WI38 (cell line): ENCODE measurements around the gene PFKFB4.

Source experiments
- H3K4me3 ChIP-seq: 2 replicates; pipeline ENCODE4 v1.5.1; 2011; ENCODE audit warnings: low read depth, mild to moderate bottlenecking, control low read depth, low read length
- CTCF ChIP-seq: IDR thresholded peaks from 2 replicates; pipeline ENCODE4 v1.5.1; 2012; ENCODE audit warnings: low read depth, mild to moderate bottlenecking, control low read depth, low read length

PFKFB4 gene

GRCh38 chr3:48569400-48569799, 12.8 kb upstream of the PFKFB4 start:
- no peak for TF ChIP-seq CTCF
- no peak overlapping the region for H3K4me3 ChIP-seq

GRCh38 chr3:48568476-48568875, 11.9 kb upstream of the PFKFB4 start:
- TF ChIP-seq CTCF, result no peak
- H3K4me3 ChIP-seq, result no peak overlapping the region

- no peak for TF ChIP-seq CTCF
- H3K4me3 ChIP-seq, result no peak overlapping the region
These were observed 10.9 kb upstream of the PFKFB4 start for GRCh38 chr3:48567500-48567899.

- no peak overlapping the region for H3K4me3 ChIP-seq
- TF ChIP-seq CTCF, result no peak
These were observed 10.5 kb upstream of the PFKFB4 start for GRCh38 chr3:48567090-48567489.

- TF ChIP-seq CTCF, result no peak
- H3K4me3 ChIP-seq, result no peak overlapping the region
These were observed 9.8 kb upstream of the PFKFB4 start for GRCh38 chr3:48566401-48566760.

- TF ChIP-seq CTCF, result no peak
- H3K4me3 ChIP-seq, result no peak overlapping the region
These were observed 9.2 kb upstream of the PFKFB4 start for GRCh38 chr3:48565591-48566400.

GRCh38 chr3:48565186-48565585, 8.6 kb upstream of the PFKFB4 start:
- H3K4me3 ChIP-seq, result no peak overlapping the region
- no peak for TF ChIP-seq CTCF
